Measurements from ENCODE around the gene KRTAP3-1. TPM values are rescaled to one million over a fixed set of nuclear protein-coding genes. Genes with fewer than 3 reads are reported as not detected.

Gene KRTAP3-1
- total and polyA plus RNA-seq, 2 donors = 0.09 TPM; not detected in 1

Other genes starting within 250 kb of the KRTAP3-1 start
Only the 30 nearest of the 37 such genes appear.
- gene KRT28, start 209.2 kb downstream of the KRTAP3-1 start, total RNA-seq = 0.05 TPM
- 0.37 TPM for gene KRT28, start 209.2 kb downstream of the KRTAP3-1 start, polyA plus RNA-seq
- 21.1 TPM for gene KRT10, start 186.5 kb downstream of the KRTAP3-1 start, total RNA-seq
- 445 TPM for gene KRT10, start 186.5 kb downstream of the KRTAP3-1 start, polyA plus RNA-seq
- 0.52 TPM for gene KRT12, start 141.9 kb downstream of the KRTAP3-1 start, total RNA-seq
- 1.6 TPM for gene KRT12, start 141.9 kb downstream of the KRTAP3-1 start, polyA plus RNA-seq
- 0.85 TPM for gene KRT20, start 123.9 kb downstream of the KRTAP3-1 start, total RNA-seq
- 3.8 TPM for gene KRT20, start 123.9 kb downstream of the KRTAP3-1 start, polyA plus RNA-seq
- gene KRT23, start 71.5 kb downstream of the KRTAP3-1 start, total RNA-seq = 1.5 TPM
- 30.7 TPM for gene KRT23, start 71.5 kb downstream of the KRTAP3-1 start, polyA plus RNA-seq
- not detected for gene KRT39, start 42.2 kb downstream of the KRTAP3-1 start, total RNA-seq
- 0.23 TPM for gene KRT39, start 42.2 kb downstream of the KRTAP3-1 start, polyA plus RNA-seq
- gene KRT40, start 24.8 kb downstream of the KRTAP3-1 start, total RNA-seq = 0.09 TPM
- 0.11 TPM for gene KRT40, start 24.8 kb downstream of the KRTAP3-1 start, polyA plus RNA-seq
- gene KRTAP3-3, start 15.0 kb downstream of the KRTAP3-1 start, total RNA-seq = not detected
- gene KRTAP3-3, start 15.0 kb downstream of the KRTAP3-1 start, polyA plus RNA-seq = 0.87 TPM
- gene KRTAP3-2, start 9.2 kb downstream of the KRTAP3-1 start, total RNA-seq = not detected
- 0.09 TPM for gene KRTAP3-2, start 9.2 kb downstream of the KRTAP3-1 start, polyA plus RNA-seq
- not detected for gene KRTAP1-5, start 18.1 kb upstream of the KRTAP3-1 start, total RNA-seq
- 0.05 TPM for gene KRTAP1-5, start 18.1 kb upstream of the KRTAP3-1 start, polyA plus RNA-seq
- not detected for gene KRTAP1-4, start 21.1 kb upstream of the KRTAP3-1 start, total RNA-seq
- not detected for gene KRTAP1-4, start 21.1 kb upstream of the KRTAP3-1 start, polyA plus RNA-seq
- gene KRTAP1-3, start 25.7 kb upstream of the KRTAP3-1 start, total RNA-seq = not detected
- gene KRTAP1-3, start 25.7 kb upstream of the KRTAP3-1 start, polyA plus RNA-seq = not detected
- not detected for gene KRTAP1-1, start 32.3 kb upstream of the KRTAP3-1 start, total RNA-seq
- 0.14 TPM for gene KRTAP1-1, start 32.3 kb upstream of the KRTAP3-1 start, polyA plus RNA-seq
- not detected for gene KRTAP2-1, start 38.2 kb upstream of the KRTAP3-1 start, total RNA-seq
- gene KRTAP2-1, start 38.2 kb upstream of the KRTAP3-1 start, polyA plus RNA-seq = 0.05 TPM
- not detected for gene KRTAP2-2, start 46.1 kb upstream of the KRTAP3-1 start, total RNA-seq
- not detected for gene KRTAP2-2, start 46.1 kb upstream of the KRTAP3-1 start, polyA plus RNA-seq
- gene KRTAP2-3, start 51.0 kb upstream of the KRTAP3-1 start, total RNA-seq = not detected
- gene KRTAP2-3, start 51.0 kb upstream of the KRTAP3-1 start, polyA plus RNA-seq = 0.18 TPM
- gene KRTAP2-4, start 56.8 kb upstream of the KRTAP3-1 start, total RNA-seq = not detected
- gene KRTAP2-4, start 56.8 kb upstream of the KRTAP3-1 start, polyA plus RNA-seq = not detected
- not detected for gene KRTAP4-7, start 75.0 kb upstream of the KRTAP3-1 start, total RNA-seq
- not detected for gene KRTAP4-7, start 75.0 kb upstream of the KRTAP3-1 start, polyA plus RNA-seq
- gene KRTAP4-8, start 89.0 kb upstream of the KRTAP3-1 start, total RNA-seq = not detected
- gene KRTAP4-8, start 89.0 kb upstream of the KRTAP3-1 start, polyA plus RNA-seq = 0.02 TPM
- not detected for gene KRTAP4-16, start 93.1 kb upstream of the KRTAP3-1 start, total RNA-seq
- gene KRTAP4-16, start 93.1 kb upstream of the KRTAP3-1 start, polyA plus RNA-seq = not detected
- gene KRTAP4-9, start 96.3 kb upstream of the KRTAP3-1 start, total RNA-seq = not detected
- not detected for gene KRTAP4-9, start 96.3 kb upstream of the KRTAP3-1 start, polyA plus RNA-seq
- gene KRTAP4-11, start 109.2 kb upstream of the KRTAP3-1 start, total RNA-seq = not detected
- not detected for gene KRTAP4-11, start 109.2 kb upstream of the KRTAP3-1 start, polyA plus RNA-seq
- gene KRTAP4-12, start 115.1 kb upstream of the KRTAP3-1 start, total RNA-seq = not detected
- gene KRTAP4-12, start 115.1 kb upstream of the KRTAP3-1 start, polyA plus RNA-seq = not detected
- not detected for gene KRTAP4-6, start 131.4 kb upstream of the KRTAP3-1 start, total RNA-seq
- gene KRTAP4-6, start 131.4 kb upstream of the KRTAP3-1 start, polyA plus RNA-seq = not detected
- gene KRTAP4-5, start 140.7 kb upstream of the KRTAP3-1 start, total RNA-seq = not detected
- not detected for gene KRTAP4-5, start 140.7 kb upstream of the KRTAP3-1 start, polyA plus RNA-seq
- gene KRTAP4-4, start 151.6 kb upstream of the KRTAP3-1 start, total RNA-seq = not detected
- gene KRTAP4-4, start 151.6 kb upstream of the KRTAP3-1 start, polyA plus RNA-seq = not detected
- not detected for gene KRTAP4-3, start 159.1 kb upstream of the KRTAP3-1 start, total RNA-seq
- not detected for gene KRTAP4-3, start 159.1 kb upstream of the KRTAP3-1 start, polyA plus RNA-seq
- gene KRTAP4-2, start 169.1 kb upstream of the KRTAP3-1 start, total RNA-seq = not detected
- not detected for gene KRTAP4-2, start 169.1 kb upstream of the KRTAP3-1 start, polyA plus RNA-seq
- gene KRTAP4-1, start 175.8 kb upstream of the KRTAP3-1 start, total RNA-seq = not detected
- not detected for gene KRTAP4-1, start 175.8 kb upstream of the KRTAP3-1 start, polyA plus RNA-seq
- gene KRTAP9-1, start 180.8 kb upstream of the KRTAP3-1 start, total RNA-seq = not detected
- not detected for gene KRTAP9-1, start 180.8 kb upstream of the KRTAP3-1 start, polyA plus RNA-seq

Data from thymus (tissue), 2 donors.